ENCODE results near the gene MYH9.
A peak's percentile ranks its signal among the peaks of the same experiment; 100 is the strongest.
"Not testable (repeated sequence)": the region's sequence is repeated elsewhere in the genome, so short reads cannot be mapped to it uniquely, and the experiment has no call there.

Gene MYH9

GRCh38 chr22:36413022-36413775, 25.4 kb upstream of the MYH9 start:
- DNase-seq: peak; percentile 73

GRCh38 chr22:36411589-36412258, 24.0 kb upstream of the MYH9 start:
- DNase-seq: no peak

- DNase-seq: no peak
These were observed 22.4 kb upstream of the MYH9 start for GRCh38 chr22:36409911-36410756.

DNA sequence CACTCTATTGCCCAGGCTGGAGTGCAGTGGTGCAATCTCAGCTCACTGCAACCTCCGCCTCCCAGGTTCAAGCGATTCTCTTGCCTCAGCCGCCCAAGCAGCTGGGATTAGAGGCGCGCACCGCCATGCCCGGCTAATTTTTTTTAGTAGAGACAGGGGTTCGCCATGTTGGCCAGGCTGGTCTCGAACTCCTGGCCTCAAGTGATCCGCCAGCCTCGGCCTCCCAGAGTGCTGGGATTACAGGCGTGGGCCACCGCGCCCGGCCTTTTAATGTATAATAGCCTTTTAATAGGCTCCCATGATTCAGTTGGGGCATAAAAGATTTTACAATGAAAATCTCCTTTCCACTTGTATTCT, 21.8 kb upstream of the MYH9 start:
- DNase-seq: not testable (repeated sequence)

DNA sequence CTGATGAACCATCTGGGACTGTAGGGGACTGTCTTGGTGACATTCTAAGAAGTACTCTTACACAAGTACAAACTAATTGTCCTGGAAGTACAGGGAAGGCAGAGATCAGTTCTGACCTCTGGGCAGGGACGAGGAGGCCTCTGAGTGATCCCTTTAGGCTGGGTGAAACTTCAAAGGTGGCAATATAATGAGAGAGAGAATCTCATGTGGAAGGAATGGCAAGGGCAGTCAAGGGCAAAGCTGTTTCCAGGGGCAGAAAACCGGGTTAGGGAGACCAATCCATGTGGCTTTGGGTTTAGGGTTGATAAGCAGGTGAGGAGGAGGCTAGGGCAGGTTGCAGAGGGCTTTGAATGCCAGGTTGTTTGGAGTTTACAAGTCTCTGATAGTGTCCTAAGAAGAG, 21.3 kb upstream of the MYH9 start:
- no peak for DNase-seq

DNA sequence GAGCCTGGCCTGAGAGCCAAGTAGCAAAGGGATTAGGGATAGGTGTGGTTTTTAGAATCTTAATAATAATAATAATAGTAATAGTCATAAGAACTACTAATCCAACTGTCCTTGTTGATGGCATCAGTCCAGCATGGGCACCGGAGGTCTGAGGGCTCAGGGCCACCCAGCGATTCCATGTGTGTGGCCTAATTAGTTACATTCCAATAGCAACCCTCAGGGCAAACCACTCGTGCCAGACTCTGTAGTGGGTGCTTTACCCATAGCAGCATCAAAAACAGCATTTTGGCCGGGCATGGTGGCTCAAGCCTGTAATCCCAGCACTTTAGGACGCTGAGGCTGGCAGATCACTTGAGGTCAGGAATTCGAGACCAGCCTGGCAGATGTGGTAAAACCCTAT, 19.0 kb upstream of the MYH9 start:
- DNase-seq: no peak

DNA sequence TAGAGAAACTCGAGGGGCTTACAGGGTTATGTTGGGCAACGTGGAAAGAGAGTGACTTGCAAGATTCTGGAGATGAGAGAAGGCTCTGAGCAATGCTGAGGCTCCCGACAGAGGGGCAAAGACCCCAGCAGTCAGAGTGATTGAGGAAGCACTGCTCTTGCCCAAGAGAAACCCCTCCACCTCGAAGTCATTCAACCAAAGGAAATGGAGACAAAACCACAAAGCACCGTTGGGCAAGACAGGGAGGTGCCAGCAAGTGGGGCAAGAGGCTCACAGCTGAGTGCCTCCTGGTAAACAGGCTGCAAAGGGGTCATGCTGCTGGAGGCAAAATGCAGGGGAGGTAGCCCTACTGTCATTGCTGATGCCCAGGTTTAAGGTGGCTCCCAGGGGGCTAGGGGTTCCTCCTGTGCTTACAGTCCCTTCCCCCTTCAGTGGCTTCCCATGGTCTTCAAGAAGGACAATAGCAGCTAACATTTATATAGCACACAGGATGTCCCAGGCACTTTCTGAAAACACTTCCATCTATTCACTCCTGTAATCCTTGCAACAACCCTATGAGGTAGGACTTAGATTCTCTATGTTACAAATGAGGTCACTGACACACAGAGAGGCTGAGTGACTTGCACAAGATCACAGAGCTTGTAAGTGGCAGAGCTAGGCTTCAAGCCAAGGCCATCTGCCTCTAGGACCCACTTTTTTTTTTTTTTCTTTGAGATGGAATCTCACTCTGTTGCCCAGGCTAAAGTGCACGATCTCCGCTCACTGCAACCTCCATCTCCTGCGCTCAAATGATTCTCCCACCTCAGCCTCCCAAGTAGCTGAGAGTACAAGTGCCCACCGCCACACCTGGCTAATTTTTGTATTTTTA, 18.1 kb upstream of the MYH9 start:
- peak; percentile 39 for DNase-seq

- DNase-seq: no peak
These were observed 17.5 kb upstream of the MYH9 start for GRCh38 chr22:36405221-36405661.

DNA sequence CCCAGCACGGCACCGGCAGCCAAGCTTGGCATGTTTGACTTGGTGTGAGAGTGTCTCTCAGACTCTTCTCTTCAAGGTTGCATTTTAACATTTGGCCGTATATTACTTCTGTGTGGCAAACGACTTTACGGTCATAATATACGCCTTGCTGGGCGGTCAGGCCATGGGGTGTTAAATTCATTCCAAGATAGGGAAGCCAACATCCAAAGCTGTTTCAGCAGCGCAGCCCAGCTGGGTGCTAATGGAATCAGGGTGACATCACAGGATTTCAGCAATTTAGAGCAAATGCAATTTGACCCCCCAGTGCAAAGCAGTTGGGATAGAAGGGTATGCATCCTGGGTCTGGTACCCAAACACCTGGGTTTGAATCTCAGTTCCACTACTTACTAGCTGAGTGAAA, 16.7 kb upstream of the MYH9 start:
- no peak for DNase-seq

- no peak for DNase-seq
These were observed 11.7 kb upstream of the MYH9 start for GRCh38 chr22:36399472-36399778.

- DNase-seq: peak; percentile 89
These were observed 11.1 kb upstream of the MYH9 start for GRCh38 chr22:36398601-36399471.

DNA sequence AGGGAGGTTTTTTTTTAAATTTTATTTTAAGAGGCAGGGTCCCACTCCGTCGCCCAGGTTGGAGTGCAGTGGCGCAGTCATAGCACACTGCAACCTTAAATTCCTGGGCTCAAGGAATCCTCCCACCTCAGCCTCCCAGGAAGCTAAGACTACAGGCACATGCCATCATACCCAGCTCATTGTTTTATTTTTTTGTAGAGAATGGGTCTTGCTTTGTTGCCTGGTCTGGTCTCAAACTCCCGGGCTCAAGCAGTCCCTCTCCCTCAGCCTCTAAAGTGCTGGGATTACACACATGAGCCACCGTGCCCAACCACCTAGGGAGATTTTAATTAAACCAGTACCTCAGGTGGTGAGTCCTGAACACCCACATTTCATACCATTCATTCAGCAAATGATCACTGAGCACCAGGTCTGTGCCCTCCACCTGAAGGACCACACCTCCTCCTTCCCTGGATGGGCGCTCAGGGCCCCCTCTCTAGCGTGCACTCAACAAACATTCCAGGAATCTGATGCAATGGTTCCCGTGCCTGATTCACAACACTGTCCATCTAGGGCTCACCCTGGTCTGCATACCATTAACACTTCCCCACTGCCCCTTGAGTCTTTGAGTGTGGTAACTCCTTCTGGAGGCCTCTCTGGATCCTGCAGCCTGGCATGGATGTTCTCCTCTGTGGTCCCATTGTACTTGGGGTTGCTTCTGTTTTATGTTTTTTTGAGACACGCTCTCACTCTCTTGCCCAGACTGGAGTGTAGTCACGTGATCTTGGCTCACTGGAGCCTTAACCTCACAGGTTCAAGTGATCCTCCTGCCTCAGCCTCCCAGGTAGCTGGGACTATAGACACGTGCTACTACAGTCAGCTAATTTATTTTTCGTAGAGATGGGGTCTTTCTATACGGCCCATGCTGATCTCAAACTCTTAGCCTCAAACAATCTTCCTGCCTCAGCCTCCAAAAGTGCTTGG, 9.6 kb upstream of the MYH9 start:
- DNase-seq: peak; percentile 94

DNA sequence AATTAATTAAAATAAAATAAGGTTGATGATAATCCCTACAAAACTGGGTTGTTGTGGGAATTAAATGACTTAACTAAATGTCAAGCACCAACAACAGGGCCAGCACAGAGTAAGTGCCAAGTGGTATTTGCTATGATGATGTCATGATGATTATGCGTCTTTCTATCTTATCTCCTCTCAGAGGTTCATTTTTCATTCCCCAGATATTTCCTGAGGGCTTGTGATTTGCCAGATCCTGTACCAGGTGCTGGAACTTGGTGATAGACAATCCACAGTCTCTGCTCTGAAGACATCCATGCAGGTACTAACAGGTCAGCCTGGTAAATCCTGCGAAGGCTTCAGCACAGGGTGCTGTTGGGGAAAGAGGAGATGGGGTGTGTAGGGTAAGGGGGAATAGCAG, 8.1 kb upstream of the MYH9 start:
- DNase-seq: peak; percentile 77

- no peak for DNase-seq
These were observed 7.5 kb upstream of the MYH9 start for GRCh38 chr22:36395055-36395849.

- no peak for DNase-seq
These were observed 3.9 kb upstream of the MYH9 start for GRCh38 chr22:36391638-36392037.

DNA sequence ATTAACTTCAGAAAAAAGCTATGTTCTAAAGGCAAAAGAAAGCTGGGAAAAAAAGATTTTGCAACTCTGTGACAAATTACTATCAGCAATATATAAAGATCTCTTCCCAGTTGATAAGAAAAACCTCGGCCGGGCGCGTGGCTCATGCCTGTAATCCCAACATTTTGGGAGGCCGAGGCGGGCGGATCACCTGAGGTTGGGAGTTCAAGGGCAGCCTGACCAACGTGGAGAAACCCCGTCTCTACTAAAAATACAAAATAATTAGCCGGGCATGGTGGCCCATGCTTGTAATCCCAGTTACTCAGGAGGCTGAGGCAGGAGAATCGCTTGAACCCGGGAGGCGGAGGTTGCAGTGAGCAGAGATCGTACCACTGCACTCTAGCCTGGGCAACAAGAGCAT, 1.4 kb upstream of the MYH9 start:
- not testable (repeated sequence) for DNase-seq

- DNase-seq: no peak
These were observed 133 bp downstream of the MYH9 start for GRCh38 chr22:36387709-36387958.

DNA sequence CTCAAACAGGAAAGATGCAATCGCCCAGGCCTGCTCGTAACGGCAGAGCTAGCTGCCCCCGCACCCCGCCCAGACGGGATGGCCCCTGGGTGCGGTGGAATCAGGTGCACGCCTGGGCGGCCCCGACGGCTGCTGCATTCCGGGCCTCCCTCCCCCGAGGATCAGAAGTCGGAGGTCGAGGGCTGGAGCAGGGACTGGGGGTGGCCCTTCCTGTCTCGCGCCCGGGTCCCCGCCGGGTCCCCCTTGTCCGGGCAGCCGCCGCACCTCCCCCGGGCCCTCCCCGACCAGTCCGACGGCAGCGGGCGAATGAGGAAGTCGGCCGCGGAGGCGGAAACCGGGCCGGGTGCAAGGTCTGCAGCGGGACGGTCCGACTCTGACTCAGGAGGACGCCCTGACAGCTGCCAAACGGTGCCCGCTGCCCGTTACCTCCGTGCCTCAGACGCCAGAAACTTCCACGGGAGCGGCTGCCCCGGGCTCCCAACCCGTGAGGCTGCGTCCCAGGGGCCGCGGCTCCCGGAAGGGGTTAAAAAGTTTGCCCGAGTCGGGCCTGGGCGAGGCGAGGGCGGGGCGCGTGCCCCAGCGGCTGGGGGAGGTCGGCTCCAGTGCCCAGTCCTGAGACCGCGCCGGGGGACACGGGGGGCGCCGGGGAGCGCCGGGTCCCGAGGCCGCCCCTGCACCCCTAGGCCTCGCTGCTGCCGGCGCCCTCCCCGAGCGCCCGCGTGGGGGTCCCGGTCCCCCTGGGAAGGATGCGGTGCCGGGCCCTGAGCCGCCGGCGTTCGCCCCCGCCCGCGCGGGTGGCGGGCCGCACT, 663 bp downstream of the MYH9 start:
- DNase-seq: peak; percentile 26

GRCh38 chr22:36386351-36386899, 1.3 kb downstream of the MYH9 start:
- DNase-seq: no peak
